Measurements from ENCODE around the gene USP28. TPM values are rescaled to one million over a fixed set of nuclear protein-coding genes. Genes with fewer than 3 reads are reported as not detected.

The USP28 gene
- total RNA-seq, 1 experiment from 2014 or later = 74.4 TPM

DNA sequence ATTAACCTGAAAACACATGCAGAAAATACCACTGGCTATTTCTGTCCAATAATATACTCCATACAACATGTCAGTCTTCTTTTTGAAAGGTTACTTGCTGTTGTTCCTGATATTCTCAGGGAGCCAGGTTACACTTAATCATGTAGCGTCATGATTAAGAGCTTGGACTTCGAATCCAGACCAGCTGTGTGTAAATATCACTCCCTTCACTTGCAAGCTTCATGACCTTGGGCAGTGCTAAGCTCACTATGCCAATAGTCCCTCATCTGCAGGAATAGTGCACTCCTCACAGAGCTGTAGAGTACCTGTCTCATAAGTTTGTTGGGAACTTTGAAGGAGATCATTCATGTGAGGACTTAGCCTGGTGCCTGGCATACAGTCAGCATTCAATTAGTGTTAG, 31.1 kb upstream of the USP28 start:
- TF ChIP-seq CTCF (IDR thresholded peaks at IDR 0.05; ENCODE audit: insufficient read depth in 1 of 2, low read depth in 1 of 2, low read length in 1 of 2, severe bottlenecking in 1 of 2, unreplicated experiment in 1 of 2) = no peak
- intact Hi-C loops (cut with micrococcal nuclease; ENCODE audit: unreplicated experiment) = no loop called here
- Mint-ChIP-seq H3K9me3 (ENCODE audit: unreplicated experiment) (no peaks in the 10 kb centered on the region), H3K27me3 (ENCODE audit: insufficient read depth, unreplicated experiment) (peaks cover 2% of the 10 kb centered on the region), H3K4me1 (ENCODE audit: low read depth, unreplicated experiment) (peaks cover 23% of the 10 kb centered on the region), H3K27ac (ENCODE audit: unreplicated experiment) (no peak overlapping the region), H3K36me3 (ENCODE audit: insufficient read depth, unreplicated experiment) (no peaks in the 10 kb centered on the region), H3K4me3 (ENCODE audit: unreplicated experiment) (no peak overlapping the region)
- Histone ChIP-seq H3K36me3 (ENCODE audit: control insufficient read depth, insufficient read depth, low read length) (no peaks in the 10 kb centered on the region), H3K4me1 (peaks cover 17% of the 10 kb centered on the region), H3K4me3 (ENCODE audit: low read depth, low read length) (no peak overlapping the region), H3K27me3 (replicated peaks; ENCODE audit: control insufficient read depth, insufficient read depth, low read length) (no peaks in the 10 kb centered on the region), H3K9me3 (no peaks in the 10 kb centered on the region)
- ChIA-PET CTCF (interaction anchor here (0.5 to 3.3 kb wide), 10 partner anchors 10 to 356 kb away, joined by 3 to 27 read pairs (median 4); partner anchors contain the start of gene USP28), POLR2A (interaction anchor here (0.5 to 1.3 kb wide), 2 partner anchors 31 to 342 kb away, joined by 3 to 4 read pairs; partner anchors contain the start of gene USP28)
- DNase-seq = no peak
- BruUV-seq (replicated peaks) = no TSS peak

- Mint-ChIP-seq H3K4me1 (ENCODE audit: low read depth, unreplicated experiment) (peaks cover 23% of the 10 kb centered on the region), H3K27me3 (ENCODE audit: insufficient read depth, unreplicated experiment) (peaks cover 2% of the 10 kb centered on the region), H3K9me3 (ENCODE audit: unreplicated experiment) (no peaks in the 10 kb centered on the region), H3K27ac (ENCODE audit: unreplicated experiment) (no peak overlapping the region), H3K4me3 (ENCODE audit: unreplicated experiment) (no peak overlapping the region), H3K36me3 (ENCODE audit: insufficient read depth, unreplicated experiment) (no peaks in the 10 kb centered on the region)
- no peak overlapping the region for H3K4me3 ChIP-seq (ENCODE audit: low read depth, low read length)
- no TSS peak for BruUV-seq (replicated peaks)
- H3K36me3 ChIP-seq (ENCODE audit: control insufficient read depth, insufficient read depth, low read length) = no peaks in the 10 kb centered on the region
- intact Hi-C loops (cut with micrococcal nuclease; ENCODE audit: unreplicated experiment) = no loop called here
- H3K4me1 ChIP-seq = peaks cover 17% of the 10 kb centered on the region
- TF ChIP-seq CTCF (IDR thresholded peaks at IDR 0.05; ENCODE audit: insufficient read depth in 1 of 2, low read depth in 1 of 2, low read length in 1 of 2, severe bottlenecking in 1 of 2, unreplicated experiment in 1 of 2) = peak; percentile 73 to 82
- H3K9me3 ChIP-seq = no peaks in the 10 kb centered on the region
- CTCF ChIA-PET = interaction anchor here (0.6 to 3.3 kb wide), 9 partner anchors 10 to 356 kb away, joined by 3 to 27 read pairs (median 4); partner anchors contain the start of gene USP28
- no peaks in the 10 kb centered on the region for H3K27me3 ChIP-seq (replicated peaks; ENCODE audit: control insufficient read depth, insufficient read depth, low read length)
- peak; percentile 79 to 86 for DNase-seq
- POLR2A ChIA-PET = interaction anchor here (1.3 kb wide), 1 partner anchor 30 kb away, joined by 3 read pairs; the partner anchor contains the start of gene USP28
These were observed 30.7 kb upstream of the USP28 start for GRCh38 chr11:113906038-113906437.

- H3K27me3 Mint-ChIP-seq (ENCODE audit: insufficient read depth, unreplicated experiment) = peaks cover under 1% of the 10 kb centered on the region
- POLR2A ChIA-PET = no interaction called here
- no TSS peak for BruUV-seq (replicated peaks)
These were observed 29.2 kb upstream of the USP28 start, which contains the start of gene HTR3B for GRCh38 chr11:113904379-113905101. HTR3B (plus strand) TSS chr11:113904796; CDS start chr11:113904934, 138 bp downstream.

More at GRCh38 chr11:113904379-113905101, 29.2 kb upstream of the USP28 start, which contains the start of gene HTR3B:
- Mint-ChIP-seq H3K4me3 (ENCODE audit: unreplicated experiment) (no peak within 1 kb of the TSS), H3K27ac (ENCODE audit: unreplicated experiment) (no peak within 1 kb of the TSS), H3K4me1 (ENCODE audit: low read depth, unreplicated experiment) (peaks cover 23% of the 10 kb centered on the region), H3K9me3 (ENCODE audit: unreplicated experiment) (no peaks in the 10 kb centered on the region), H3K36me3 (ENCODE audit: insufficient read depth, unreplicated experiment) (no peaks in the 10 kb centered on the region)
- no peak for DNase-seq
- H3K36me3 ChIP-seq (ENCODE audit: control insufficient read depth, insufficient read depth, low read length) = no peaks in the 10 kb centered on the region
- intact Hi-C loops (cut with micrococcal nuclease; ENCODE audit: unreplicated experiment) = no loop called here
- peaks cover 17% of the 10 kb centered on the region for H3K4me1 ChIP-seq
- CTCF ChIA-PET = interaction anchor here (0.6 to 3.3 kb wide), 3 partner anchors 8 to 357 kb away, joined by 4 to 27 read pairs (median 5); no protein-coding TSS in a partner anchor
- no peaks in the 10 kb centered on the region; the same call in 1 of the 2 replicates for H3K9me3 ChIP-seq
- TF ChIP-seq CTCF (IDR thresholded peaks at IDR 0.05; ENCODE audit: insufficient read depth in 1 of 2, low read depth in 1 of 2, low read length in 1 of 2, severe bottlenecking in 1 of 2, unreplicated experiment in 1 of 2) = no peak
- no peak within 1 kb of the TSS for H3K4me3 ChIP-seq (ENCODE audit: low read depth, low read length)
- no peaks in the 10 kb centered on the region for H3K27me3 ChIP-seq (replicated peaks; ENCODE audit: control insufficient read depth, insufficient read depth, low read length)

Measured in Caco-2 (cell line).